Keratinocyte (primary cell): Measurements from ENCODE around the gene SPEM3. TPM values are rescaled to one million over a fixed set of nuclear protein-coding genes. Genes with fewer than 3 reads are reported as not detected.

ENCODE experiments used
- DNase-seq: peaks from one replicate; pipeline ENCODE4 v3.0.0-alpha.2; 2011; ENCODE audit warnings: low read depth, missing footprints, low spot score
- FAIRE-seq: peaks from 2 replicates; lab custom pipeline; 2011; peaks lifted over from hg19 to GRCh38; lab: Jason Lieb, UNC
- H2AFZ ChIP-seq: 2 replicates; pipeline ENCODE4 v1.6.0; 2012; ENCODE audit warnings: low read length, control low read depth, inconsistent platforms; ENCODE audit not compliant: control insufficient read depth
- H3K27ac ChIP-seq: 2 replicates; pipeline ENCODE4 v1.5.1; 2011; ENCODE audit warnings: low read length; ENCODE audit not compliant: control insufficient read depth, insufficient read depth
- H3K27me3 ChIP-seq: 3 replicates; pipeline ENCODE4 v1.6.0; 2011; ENCODE audit warnings: low read length; ENCODE audit not compliant: control insufficient read depth, insufficient read depth; ENCODE audit errors: extremely low read depth
- H3K36me3 ChIP-seq, 2 experiments: 2 replicates in 1 of 2; 3 replicates in 1 of 2; pipeline ENCODE4 v1.5.1; 2011; ENCODE audit warnings: low read length in 2 of 2, mild to moderate bottlenecking in 1 of 2; ENCODE audit not compliant: control insufficient read depth in 2 of 2, insufficient read depth in 2 of 2; ENCODE audit errors: extremely low read depth in 1 of 2
- H3K4me1 ChIP-seq: 3 replicates; pipeline ENCODE4 v1.5.1; 2011; ENCODE audit warnings: low read length; ENCODE audit not compliant: control insufficient read depth, insufficient read depth; ENCODE audit errors: extremely low read depth
- H3K4me2 ChIP-seq: 3 replicates; pipeline ENCODE4 v1.6.0; 2011; ENCODE audit warnings: low read depth, low read length; ENCODE audit not compliant: control insufficient read depth, insufficient read depth; ENCODE audit errors: extremely low read depth
- H3K4me3 ChIP-seq, 3 experiments: fragments of 200-600 bp in 1 of 3; sonication (generic) in 1 of 3; 2 replicates in 2 of 3; 3 replicates in 1 of 3; pipeline ENCODE4 v1.5.1; 2011 to 2016; ENCODE audit warnings: low read length in 3 of 3, mild to moderate bottlenecking in 3 of 3, control low read depth in 2 of 3, inconsistent platforms in 1 of 3, low read depth in 1 of 3, mixed read lengths in 1 of 3, mixed run types in 1 of 3, moderate library complexity in 1 of 3; ENCODE audit not compliant: control insufficient read depth in 2 of 3, insufficient read depth in 2 of 3; ENCODE audit errors: extremely low read depth in 1 of 3
- H3K79me2 ChIP-seq: 2 replicates; pipeline ENCODE4 v1.6.0; 2012; ENCODE audit warnings: low read length; ENCODE audit not compliant: control insufficient read depth, insufficient read depth
- H3K9ac ChIP-seq: 3 replicates; pipeline ENCODE4 v1.6.0; 2011; ENCODE audit warnings: low read length; ENCODE audit not compliant: control insufficient read depth, insufficient read depth; ENCODE audit errors: extremely low read depth
- H3K9me1 ChIP-seq: 3 replicates; pipeline ENCODE4 v1.6.0; 2011; ENCODE audit warnings: low read length; ENCODE audit not compliant: control insufficient read depth, insufficient read depth; ENCODE audit errors: extremely low read depth
- H3K9me3 ChIP-seq: 2 replicates; pipeline ENCODE4 v1.5.1; 2012; ENCODE audit warnings: low read depth, low read length; ENCODE audit not compliant: control insufficient read depth
- H4K20me1 ChIP-seq: 3 replicates; pipeline ENCODE4 v1.6.0; 2011; ENCODE audit warnings: low read length; ENCODE audit not compliant: control insufficient read depth, insufficient read depth; ENCODE audit errors: extremely low read depth
- EZH2 ChIP-seq: IDR thresholded peaks from one replicate; pipeline ENCODE4 v1.6.1; 2012; ENCODE audit warnings: inconsistent platforms, mild to moderate bottlenecking, low read length, moderate library complexity
- dilution Hi-C: fragments of 300-500 bp; cut with MboI; formaldehyde crosslinking; loops from one replicate; pipeline ENCODE4 v1.7.0; 2020; ENCODE audit warnings: low sequenced_read_pairs; ENCODE audit not compliant: extremely low pct_ligation_motif_present
- polyA plus RNA-seq, 5 experiments: library from polyadenylated mRNA; depleted of rRNA in 3 of 5; stranded (reverse) in 3 of 5; stranded (forward) in 1 of 5; unstranded in 1 of 5; fragments of >200 nt; gene quantifications; 1 replicate in 1 of 5; 2 replicates in 3 of 5; 3 replicates in 1 of 5; pipeline versions ENCODE4 v1.2.1 to v1.2.3, GENCODE V29; 2011 to 2012; ENCODE audit warnings: missing spikeins in 2 of 5, low read depth in 1 of 5, low replicate concordance in 1 of 5
- TF ChIP-seq, protein P1 (sequence below), 3 experiments: IDR thresholded peaks in 1 of 3; conservative IDR thresholded peaks in 1 of 3; optimal IDR thresholded peaks in 1 of 3; 2 replicates in 2 of 3; 3 replicates in 1 of 3; pipeline versions ENCODE3 to v1.5.1; 2011; ENCODE audit warnings: low read length in 3 of 3, mild to moderate bottlenecking in 3 of 3, moderate library complexity in 2 of 3, control low read depth in 1 of 3, inconsistent platforms in 1 of 3; ENCODE audit not compliant: insufficient read depth in 2 of 3; ENCODE audit errors: extremely low read depth in 1 of 3

The SPEM3 gene
- polyA plus RNA-seq, 1 donor (not counting 4 experiments of a cell fraction or from before 2014, with no cell fraction given): not detected

GRCh38 chr17:7403043-7403726 is 25.5 kb upstream of the SPEM3 start:
- peak overlapping the region; percentile 40 for H3K27ac ChIP-seq
- H3K79me2 ChIP-seq: peaks cover 5% of the 10 kb centered on the region
- no peaks in the 10 kb centered on the region for H4K20me1 ChIP-seq
- H3K9ac ChIP-seq: peak overlapping the region; percentile 78
- H3K36me3 ChIP-seq: no peaks in the 10 kb centered on the region
- H3K4me3 ChIP-seq: peak overlapping the region; percentile 60 to 86 (median 84)
- H3K9me1 ChIP-seq: peaks cover 3% of the 10 kb centered on the region
- peak overlapping the region; percentile 52 for H2AFZ ChIP-seq
- FAIRE-seq: peak; percentile 62
- no peaks in the 10 kb centered on the region for H3K9me3 ChIP-seq
- peaks cover 15% of the 10 kb centered on the region for H3K4me1 ChIP-seq
- TF ChIP-seq EZH2: no peak
- TF ChIP-seq, protein P1, sequence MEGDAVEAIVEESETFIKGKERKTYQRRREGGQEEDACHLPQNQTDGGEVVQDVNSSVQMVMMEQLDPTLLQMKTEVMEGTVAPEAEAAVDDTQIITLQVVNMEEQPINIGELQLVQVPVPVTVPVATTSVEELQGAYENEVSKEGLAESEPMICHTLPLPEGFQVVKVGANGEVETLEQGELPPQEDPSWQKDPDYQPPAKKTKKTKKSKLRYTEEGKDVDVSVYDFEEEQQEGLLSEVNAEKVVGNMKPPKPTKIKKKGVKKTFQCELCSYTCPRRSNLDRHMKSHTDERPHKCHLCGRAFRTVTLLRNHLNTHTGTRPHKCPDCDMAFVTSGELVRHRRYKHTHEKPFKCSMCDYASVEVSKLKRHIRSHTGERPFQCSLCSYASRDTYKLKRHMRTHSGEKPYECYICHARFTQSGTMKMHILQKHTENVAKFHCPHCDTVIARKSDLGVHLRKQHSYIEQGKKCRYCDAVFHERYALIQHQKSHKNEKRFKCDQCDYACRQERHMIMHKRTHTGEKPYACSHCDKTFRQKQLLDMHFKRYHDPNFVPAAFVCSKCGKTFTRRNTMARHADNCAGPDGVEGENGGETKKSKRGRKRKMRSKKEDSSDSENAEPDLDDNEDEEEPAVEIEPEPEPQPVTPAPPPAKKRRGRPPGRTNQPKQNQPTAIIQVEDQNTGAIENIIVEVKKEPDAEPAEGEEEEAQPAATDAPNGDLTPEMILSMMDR (optimal IDR thresholded peaks at IDR 0.05 in 1 of 3, IDR thresholded peaks at IDR 0.05 in 1 of 3, conservative IDR thresholded peaks at IDR 0.05 in 1 of 3; ENCODE audit: extremely low read depth in 1 of 3, insufficient read depth in 2 of 3, low read length in 3 of 3): no peak
- peak overlapping the region; percentile 89 for H3K4me2 ChIP-seq
- no peaks in the 10 kb centered on the region for H3K27me3 ChIP-seq
- no peak for DNase-seq
- dilution Hi-C loops: no loop called here

GRCh38 chr17:7403727-7403976 is 25.0 kb upstream of the SPEM3 start:
- peak overlapping the region; percentile 60 to 86 (median 84) for H3K4me3 ChIP-seq
- H2AFZ ChIP-seq: peak overlapping the region; percentile 52
- H3K9ac ChIP-seq: peak overlapping the region; percentile 78
- dilution Hi-C loops: no loop called here
- peaks cover 3% of the 10 kb centered on the region for H3K9me1 ChIP-seq
- H3K36me3 ChIP-seq: no peaks in the 10 kb centered on the region
- no peaks in the 10 kb centered on the region for H3K27me3 ChIP-seq
- no peaks in the 10 kb centered on the region for H3K9me3 ChIP-seq
- peak overlapping the region; percentile 89 for H3K4me2 ChIP-seq
- H3K4me1 ChIP-seq: peaks cover 15% of the 10 kb centered on the region
- TF ChIP-seq, protein P1 (optimal IDR thresholded peaks at IDR 0.05 in 1 of 3, IDR thresholded peaks at IDR 0.05 in 1 of 3, conservative IDR thresholded peaks at IDR 0.05 in 1 of 3; ENCODE audit: extremely low read depth in 1 of 3, insufficient read depth in 2 of 3, low read length in 3 of 3): no peak
- no peak for TF ChIP-seq EZH2
- no peaks in the 10 kb centered on the region for H4K20me1 ChIP-seq
- no peak for FAIRE-seq
- DNase-seq: no peak
- H3K79me2 ChIP-seq: peaks cover 5% of the 10 kb centered on the region
- H3K27ac ChIP-seq: peak overlapping the region; percentile 40
